HCT116 (cell line): ENCODE data around the gene TMEM132D. TPM values are rescaled to one million over a fixed set of nuclear protein-coding genes. Genes with fewer than 3 reads are reported as not detected.

Experiments
- ATAC-seq: fragments of 200-7000 bp; cut with Tn5 transposase; 2 replicates; pipeline ENCODE4 v1.9.1; 2020; ENCODE audit warnings: mild to moderate bottlenecking, moderate library complexity
- BruUV-seq: library from RNA; stranded (reverse); fragments of 400-500 nt; replicated peaks from 2 replicates; lab custom pipeline; 2021; lab: Mats Ljungman, UMichigan
- CTCF ChIA-PET: fragments of 300-600 bp; sonication (Branson Sonifier 250); formaldehyde crosslinking; loops from one replicate; lab custom pipeline; 2021; ENCODE audit warnings: antibody characterized with exemption; lab: Charles Lee
- POLR2A ChIA-PET: fragments of 300-600, 350-600 bp; sonication (Branson Sonifier 250); formaldehyde crosslinking; loops from one replicate; lab custom pipeline; 2021; ENCODE audit warnings: antibody characterized with exemption; lab: Charles Lee
- RAD21 ChIA-PET, 2 experiments: fragments of 300-600 bp; sonication (Branson Sonifier 250); formaldehyde crosslinking; loops; one replicate each; lab custom pipeline; 2023; ENCODE audit warnings: low total read pairs in 2 of 2; ENCODE audit not compliant: uncharacterized antibody in 2 of 2, unreplicated experiment in 2 of 2, low non-redundant PET in 1 of 2; lab: Charles Lee
- DNase-seq: peaks from one replicate; pipeline ENCODE4 v3.0.0-alpha.2; 2010; ENCODE audit warnings: low read depth, low spot score
- H2AFZ ChIP-seq: fragments of 200-600 bp; shearing (Covaris generic), sonication (generic); 2 replicates; pipeline ENCODE4 v1.6.1; 2017; ENCODE audit warnings: low read depth, mixed run types, mixed read lengths, antibody characterized with exemption, low read length; ENCODE audit not compliant: poor library complexity, severe bottlenecking
- H3K27ac ChIP-seq: 2 replicates; pipeline ENCODE4 v1.5.1; 2012; ENCODE audit warnings: low read depth, low read length
- H3K27me3 ChIP-seq: fragments of 200-600 bp; sonication (generic); 2 replicates; pipeline ENCODE4 v1.6.1; 2016; ENCODE audit warnings: mixed run types, low read length, mixed read lengths; ENCODE audit not compliant: insufficient read depth
- H3K36me3 ChIP-seq, 2 experiments: fragments of 200-500 bp in 1 of 2; fragments of 200-600 bp in 1 of 2; sonication (Bioruptor generic) in 1 of 2; sonication (generic) in 1 of 2; 2 replicates each; pipeline versions ENCODE4 v1.5.1 to v1.6.1; 2014 to 2016; ENCODE audit warnings: low read length in 2 of 2, inconsistent platforms in 1 of 2, mixed read lengths in 1 of 2, mixed run types in 1 of 2; ENCODE audit not compliant: insufficient read depth in 2 of 2, control insufficient read depth in 1 of 2
- H3K4me1 ChIP-seq, 2 experiments: fragments of 200-600 bp in 1 of 2; sonication (generic) in 1 of 2; 2 replicates each; pipeline versions ENCODE4 v1.5.1 to v1.6.1; 2012 to 2017; ENCODE audit warnings: low read length in 2 of 2, inconsistent platforms in 1 of 2, mild to moderate bottlenecking in 1 of 2, mixed read lengths in 1 of 2, mixed run types in 1 of 2, moderate library complexity in 1 of 2; ENCODE audit not compliant: insufficient read depth in 2 of 2, control insufficient read depth in 1 of 2
- H3K4me2 ChIP-seq: fragments of 200-600 bp; sonication (generic); 2 replicates; pipeline ENCODE4 v1.6.1; 2017; ENCODE audit warnings: mixed run types, low read length, mixed read lengths
- H3K4me3 ChIP-seq, 2 experiments: fragments of 200-600 bp in 1 of 2; sonication (generic) in 1 of 2; replicated peaks in 1 of 2; 2 replicates each; pipeline ENCODE4 v1.5.1; 2011 to 2016; ENCODE audit warnings: low read length in 2 of 2, control low read depth in 1 of 2, low read depth in 1 of 2, mild to moderate bottlenecking in 1 of 2, mixed read lengths in 1 of 2, mixed run types in 1 of 2
- H3K79me2 ChIP-seq: fragments of 200-600 bp; sonication (generic); 2 replicates; pipeline ENCODE4 v1.6.1; 2017; ENCODE audit warnings: mild to moderate bottlenecking, mixed run types, low read length, moderate library complexity, mixed read lengths; ENCODE audit not compliant: insufficient read depth
- H3K9ac ChIP-seq: fragments of 200-600 bp; sonication (generic); 2 replicates; pipeline ENCODE4 v1.6.1; 2016; ENCODE audit warnings: low read length, mixed read lengths
- H3K9me2 ChIP-seq: fragments of 200-600 bp; sonication (generic), shearing (Covaris generic); 2 replicates; pipeline ENCODE4 v1.6.1; 2017; ENCODE audit warnings: mixed run types, mild to moderate bottlenecking, moderate library complexity; ENCODE audit not compliant: insufficient read depth
- H3K9me3 ChIP-seq, 2 experiments: fragments of 200-500 bp in 1 of 2; fragments of 200-600 bp in 1 of 2; sonication (Bioruptor generic) in 1 of 2; sonication (generic) in 1 of 2; 2 replicates each; pipeline ENCODE4 v1.6.1; 2014 to 2017; ENCODE audit warnings: low read length in 2 of 2, mixed read lengths in 2 of 2, inconsistent platforms in 1 of 2, low read depth in 1 of 2, mild to moderate bottlenecking in 1 of 2, mixed run types in 1 of 2, moderate library complexity in 1 of 2; ENCODE audit not compliant: control insufficient read depth in 1 of 2, insufficient read depth in 1 of 2
- H4K20me1 ChIP-seq: fragments of 200-600 bp; sonication (generic), shearing (Covaris generic); 2 replicates; pipeline ENCODE4 v1.6.1; 2017; ENCODE audit warnings: mixed run types, mild to moderate bottlenecking, moderate library complexity; ENCODE audit not compliant: insufficient read depth
- ELF1 ChIP-seq: IDR thresholded peaks from 2 replicates; pipeline ENCODE4 v1.6.1; 2012; ENCODE audit warnings: low read depth, borderline replicate concordance
- EZH2 ChIP-seq: fragments of 200-600 bp; sonication (generic); IDR thresholded peaks from 2 replicates; pipeline ENCODE4 v1.6.1; 2017; ENCODE audit warnings: antibody characterized with exemption, mixed run types
- POLR2A ChIP-seq: IDR thresholded peaks from 2 replicates; pipeline ENCODE4 v1.7.0; 2011; ENCODE audit warnings: borderline replicate concordance; ENCODE audit not compliant: insufficient read depth, insufficient read length; ENCODE audit errors: extremely low read depth
- SRF ChIP-seq: IDR thresholded peaks from 2 replicates; pipeline ENCODE4 v1.6.1; 2012; ENCODE audit warnings: low read depth
- TCF7L2 ChIP-seq: IDR thresholded peaks from 2 replicates; pipeline ENCODE4 v1.7.0; 2011; ENCODE audit warnings: borderline replicate concordance, inconsistent platforms; ENCODE audit not compliant: insufficient read depth, insufficient read length; ENCODE audit errors: extremely low read depth
- YY1 ChIP-seq: IDR thresholded peaks from 2 replicates; pipeline ENCODE4 v1.6.1; 2011; ENCODE audit warnings: low read length, low read depth, moderate library complexity, mild to moderate bottlenecking; ENCODE audit not compliant: insufficient replicate concordance; ENCODE audit errors: extremely low read depth
- intact Hi-C: fragments of 100-400 bp; cut with micrococcal nuclease; formaldehyde crosslinking; loops from 2 replicates; pipeline ENCODE4 v1.10.0; 2022
- total RNA-seq: library from RNA; stranded (reverse); gene quantifications from one replicate; pipeline ENCODE4 v1.2.1, GENCODE V29; 2021; ENCODE audit not compliant: unreplicated experiment
- TF ChIP-seq, protein P1 (sequence below): IDR thresholded peaks from 2 replicates; pipeline ENCODE4 v1.6.1; 2011; ENCODE audit warnings: mild to moderate bottlenecking, low read length, moderate library complexity; ENCODE audit not compliant: insufficient replicate concordance; ENCODE audit errors: extremely low read depth
- TF ChIP-seq, protein P2 (sequence below): IDR thresholded peaks from 2 replicates; pipeline ENCODE4 v1.6.1; 2012
- TF ChIP-seq, protein P3 (sequence below): IDR thresholded peaks from 2 replicates; pipeline ENCODE4 v1.6.1; 2012; ENCODE audit warnings: low read depth

The TMEM132D gene
- total RNA-seq, 1 experiment from 2014 or later = not detected

DNA sequence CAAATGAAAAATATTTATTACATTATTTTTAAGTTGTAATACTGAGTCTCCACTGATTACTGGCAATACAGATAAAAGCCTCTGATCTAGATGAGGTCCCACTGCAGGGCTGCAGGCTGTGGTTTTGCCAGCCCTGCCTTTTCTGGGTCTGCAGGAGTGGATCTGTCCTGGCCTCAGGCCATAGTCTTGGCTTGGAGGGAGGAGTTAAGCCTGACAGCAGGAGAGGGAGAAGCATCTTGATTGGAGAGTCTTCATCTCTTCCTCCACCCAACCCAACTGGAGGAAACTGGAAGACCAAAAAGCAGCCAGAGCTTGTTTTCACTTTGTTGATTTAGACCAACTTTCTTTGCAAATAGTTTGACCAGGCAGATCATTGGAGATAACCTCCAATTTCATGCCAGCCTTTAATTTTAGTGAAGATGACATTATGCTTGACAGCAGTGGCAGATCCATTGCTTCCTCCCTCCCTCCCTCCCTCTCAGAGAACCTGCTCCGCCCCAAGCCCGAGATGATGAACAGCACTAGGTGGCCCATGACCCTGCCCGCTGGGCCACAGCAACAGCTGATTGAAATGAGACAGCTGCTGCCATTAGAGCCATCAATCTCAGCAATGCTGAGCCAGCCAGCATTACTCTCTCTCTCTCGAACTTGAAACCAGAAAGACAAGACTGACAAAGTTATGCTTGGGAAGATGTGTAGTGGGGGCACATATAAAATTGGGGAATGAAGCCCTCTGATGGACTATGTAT, 828.2 kb downstream of the TMEM132D start:
- ChIA-PET POLR2A (no interaction called here), CTCF (no interaction called here), RAD21 (no interaction called here)
- Histone ChIP-seq H2AFZ (no peak overlapping the region), H3K4me1 (no peaks in the 10 kb centered on the region), H3K9me3 (peaks cover 0 to 20% of the 10 kb centered on the region in 2 experiments; a peak in 2 of 4 replicates), H3K27me3 (no peaks in the 10 kb centered on the region), H3K9me2 (no peaks in the 10 kb centered on the region), H3K79me2 (no peaks in the 10 kb centered on the region), H3K36me3 (no peaks in the 10 kb centered on the region), H3K9ac (no peak overlapping the region), H3K4me2 (no peak overlapping the region), H3K27ac (no peak overlapping the region), H4K20me1 (no peaks in the 10 kb centered on the region), H3K4me3 (no peak overlapping the region)
- TF ChIP-seq SRF (no peak), TCF7L2 (no peak), ELF1 (no peak)
- TF ChIP-seq, protein P1, sequence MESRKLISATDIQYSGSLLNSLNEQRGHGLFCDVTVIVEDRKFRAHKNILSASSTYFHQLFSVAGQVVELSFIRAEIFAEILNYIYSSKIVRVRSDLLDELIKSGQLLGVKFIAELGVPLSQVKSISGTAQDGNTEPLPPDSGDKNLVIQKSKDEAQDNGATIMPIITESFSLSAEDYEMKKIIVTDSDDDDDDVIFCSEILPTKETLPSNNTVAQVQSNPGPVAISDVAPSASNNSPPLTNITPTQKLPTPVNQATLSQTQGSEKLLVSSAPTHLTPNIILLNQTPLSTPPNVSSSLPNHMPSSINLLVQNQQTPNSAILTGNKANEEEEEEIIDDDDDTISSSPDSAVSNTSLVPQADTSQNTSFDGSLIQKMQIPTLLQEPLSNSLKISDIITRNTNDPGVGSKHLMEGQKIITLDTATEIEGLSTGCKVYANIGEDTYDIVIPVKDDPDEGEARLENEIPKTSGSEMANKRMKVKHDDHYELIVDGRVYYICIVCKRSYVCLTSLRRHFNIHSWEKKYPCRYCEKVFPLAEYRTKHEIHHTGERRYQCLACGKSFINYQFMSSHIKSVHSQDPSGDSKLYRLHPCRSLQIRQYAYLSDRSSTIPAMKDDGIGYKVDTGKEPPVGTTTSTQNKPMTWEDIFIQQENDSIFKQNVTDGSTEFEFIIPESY = no peak
- intact Hi-C loops = no loop called here
- no TSS peak for BruUV-seq
- DNase-seq = no peak
- no peak for ATAC-seq

DNA sequence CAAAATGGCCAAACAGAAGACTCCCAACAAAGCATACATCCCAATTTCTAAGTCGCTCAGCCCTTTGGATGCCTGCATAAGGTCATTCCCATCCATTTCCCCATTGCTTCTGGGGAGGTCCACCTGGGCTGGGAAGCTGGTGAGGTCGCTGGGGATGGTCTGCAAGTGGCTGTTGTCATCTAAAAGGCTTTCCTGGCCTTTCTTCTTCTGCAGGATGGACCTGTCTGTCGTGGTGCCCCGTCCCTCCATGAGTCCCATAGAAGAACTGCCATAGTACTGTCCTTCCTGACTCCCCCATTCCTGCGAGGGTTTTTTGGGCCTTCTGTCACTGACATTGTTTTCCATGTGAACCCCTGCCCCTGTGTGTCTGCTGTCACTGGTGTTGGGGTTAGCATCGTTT, 829.4 kb downstream of the TMEM132D start:
- no peak for DNase-seq
- Histone ChIP-seq H3K27ac (no peak overlapping the region), H2AFZ (no peak overlapping the region), H3K9me3 (peaks cover 0 to 15% of the 10 kb centered on the region in 2 experiments; a peak in 2 of 4 replicates), H3K79me2 (no peaks in the 10 kb centered on the region), H3K36me3 (no peaks in the 10 kb centered on the region), H3K9ac (no peak overlapping the region), H3K27me3 (no peaks in the 10 kb centered on the region), H3K9me2 (no peaks in the 10 kb centered on the region), H4K20me1 (no peaks in the 10 kb centered on the region), H3K4me3 (no peak overlapping the region), H3K4me1 (no peaks in the 10 kb centered on the region), H3K4me2 (no peak overlapping the region)
- no TSS peak for BruUV-seq
- intact Hi-C loops = no loop called here
- ChIA-PET RAD21 (no interaction called here), POLR2A (no interaction called here), CTCF (no interaction called here)
- no peak for ATAC-seq
- TF ChIP-seq POLR2A (no peak), YY1 (no peak), EZH2 (no peak)
- TF ChIP-seq, protein P1 = no peak
- TF ChIP-seq, protein P2, sequence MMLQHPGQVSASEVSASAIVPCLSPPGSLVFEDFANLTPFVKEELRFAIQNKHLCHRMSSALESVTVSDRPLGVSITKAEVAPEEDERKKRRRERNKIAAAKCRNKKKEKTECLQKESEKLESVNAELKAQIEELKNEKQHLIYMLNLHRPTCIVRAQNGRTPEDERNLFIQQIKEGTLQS = no peak
- TF ChIP-seq, protein P3, sequence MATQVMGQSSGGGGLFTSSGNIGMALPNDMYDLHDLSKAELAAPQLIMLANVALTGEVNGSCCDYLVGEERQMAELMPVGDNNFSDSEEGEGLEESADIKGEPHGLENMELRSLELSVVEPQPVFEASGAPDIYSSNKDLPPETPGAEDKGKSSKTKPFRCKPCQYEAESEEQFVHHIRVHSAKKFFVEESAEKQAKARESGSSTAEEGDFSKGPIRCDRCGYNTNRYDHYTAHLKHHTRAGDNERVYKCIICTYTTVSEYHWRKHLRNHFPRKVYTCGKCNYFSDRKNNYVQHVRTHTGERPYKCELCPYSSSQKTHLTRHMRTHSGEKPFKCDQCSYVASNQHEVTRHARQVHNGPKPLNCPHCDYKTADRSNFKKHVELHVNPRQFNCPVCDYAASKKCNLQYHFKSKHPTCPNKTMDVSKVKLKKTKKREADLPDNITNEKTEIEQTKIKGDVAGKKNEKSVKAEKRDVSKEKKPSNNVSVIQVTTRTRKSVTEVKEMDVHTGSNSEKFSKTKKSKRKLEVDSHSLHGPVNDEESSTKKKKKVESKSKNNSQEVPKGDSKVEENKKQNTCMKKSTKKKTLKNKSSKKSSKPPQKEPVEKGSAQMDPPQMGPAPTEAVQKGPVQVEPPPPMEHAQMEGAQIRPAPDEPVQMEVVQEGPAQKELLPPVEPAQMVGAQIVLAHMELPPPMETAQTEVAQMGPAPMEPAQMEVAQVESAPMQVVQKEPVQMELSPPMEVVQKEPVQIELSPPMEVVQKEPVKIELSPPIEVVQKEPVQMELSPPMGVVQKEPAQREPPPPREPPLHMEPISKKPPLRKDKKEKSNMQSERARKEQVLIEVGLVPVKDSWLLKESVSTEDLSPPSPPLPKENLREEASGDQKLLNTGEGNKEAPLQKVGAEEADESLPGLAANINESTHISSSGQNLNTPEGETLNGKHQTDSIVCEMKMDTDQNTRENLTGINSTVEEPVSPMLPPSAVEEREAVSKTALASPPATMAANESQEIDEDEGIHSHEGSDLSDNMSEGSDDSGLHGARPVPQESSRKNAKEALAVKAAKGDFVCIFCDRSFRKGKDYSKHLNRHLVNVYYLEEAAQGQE = no peak
